ENCODE results near the gene LHFPL2.

The LHFPL2 gene

GRCh38 chr5:78540335-78541085, 108.1 kb downstream of the LHFPL2 start:
- no peak for FAIRE-seq

DNA sequence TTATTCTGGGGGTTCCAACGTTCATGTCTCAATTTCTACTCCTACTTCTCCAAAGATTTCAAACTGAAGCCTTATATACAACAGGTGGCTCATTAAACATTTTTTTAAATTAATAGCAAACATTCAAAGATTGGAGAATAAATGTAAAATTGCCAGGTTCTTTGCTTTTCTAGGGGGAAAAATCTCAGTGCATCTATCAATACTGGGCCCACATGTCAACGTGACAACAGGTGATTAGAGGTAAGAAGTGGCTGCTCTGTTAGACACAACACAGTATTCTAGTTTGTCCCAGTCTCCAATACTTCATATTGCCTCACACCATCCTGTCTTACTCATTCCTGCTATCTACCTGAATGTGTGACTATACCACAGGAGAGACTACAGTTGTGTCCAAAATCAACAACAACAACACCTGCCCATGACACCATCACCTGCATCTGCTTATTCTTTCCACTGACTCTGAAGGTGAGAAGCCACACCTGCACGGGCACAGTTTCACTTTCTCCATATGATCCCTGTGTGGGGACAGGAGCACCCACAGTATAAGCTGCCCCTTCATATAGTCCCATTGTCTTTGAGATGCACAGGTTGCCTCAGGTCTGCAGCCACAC, 110.2 kb downstream of the LHFPL2 start:
- FAIRE-seq = no peak

- no peak for FAIRE-seq
Measured at GRCh38 chr5:78537821-78538220, 110.8 kb downstream of the LHFPL2 start.

DNA sequence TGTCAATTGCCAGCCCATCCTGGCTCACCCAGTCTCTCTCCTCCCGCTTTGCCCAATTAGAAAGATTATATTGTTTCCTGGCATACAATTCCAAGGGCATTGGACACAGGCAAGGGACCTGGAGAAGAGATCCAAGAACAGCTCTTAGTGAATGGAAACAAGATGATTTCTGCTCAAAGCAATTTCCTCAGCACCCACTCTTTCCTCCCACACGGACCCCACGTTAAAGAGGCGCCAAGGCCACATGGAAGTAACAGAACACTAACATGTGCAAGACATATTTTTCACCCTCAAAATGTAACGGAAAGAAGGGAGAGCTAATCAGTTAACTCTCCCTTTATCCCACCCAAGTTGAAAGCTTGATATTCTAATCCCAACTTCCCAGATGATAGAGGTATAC, 111.2 kb downstream of the LHFPL2 start:
- FAIRE-seq = no peak

DNA sequence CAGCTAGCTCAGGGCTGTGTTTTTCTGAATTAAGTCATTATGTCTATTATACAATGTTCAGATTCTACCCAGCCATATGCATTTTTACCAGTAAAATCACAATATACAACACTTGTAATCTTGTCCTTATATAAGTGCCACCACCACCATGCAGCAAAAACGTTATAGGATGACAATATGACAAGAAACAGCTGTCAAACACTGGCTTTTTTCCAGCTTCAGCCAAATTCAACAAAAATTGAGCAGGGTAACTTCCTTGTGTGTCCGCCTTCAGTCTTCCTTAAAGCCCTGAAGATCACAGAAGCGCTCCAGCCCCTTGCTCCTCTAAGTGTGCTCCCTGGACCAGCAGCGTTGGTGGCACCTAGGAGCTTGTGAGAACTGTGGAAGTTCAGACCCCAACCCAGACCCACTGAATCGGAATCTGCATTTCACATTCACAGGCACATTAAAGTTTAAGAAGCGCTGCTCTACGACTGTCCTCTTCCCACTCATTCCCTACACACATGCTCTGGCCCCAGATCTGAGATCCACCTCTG, 111.8 kb downstream of the LHFPL2 start:
- no peak for FAIRE-seq

- no peak for FAIRE-seq
Measured at GRCh38 chr5:78534905-78535200, 113.7 kb downstream of the LHFPL2 start.

- FAIRE-seq = no peak
Measured at GRCh38 chr5:78534148-78534904, 114.2 kb downstream of the LHFPL2 start.

GRCh38 chr5:78533356-78533755, 115.2 kb downstream of the LHFPL2 start:
- FAIRE-seq = no peak

DNA sequence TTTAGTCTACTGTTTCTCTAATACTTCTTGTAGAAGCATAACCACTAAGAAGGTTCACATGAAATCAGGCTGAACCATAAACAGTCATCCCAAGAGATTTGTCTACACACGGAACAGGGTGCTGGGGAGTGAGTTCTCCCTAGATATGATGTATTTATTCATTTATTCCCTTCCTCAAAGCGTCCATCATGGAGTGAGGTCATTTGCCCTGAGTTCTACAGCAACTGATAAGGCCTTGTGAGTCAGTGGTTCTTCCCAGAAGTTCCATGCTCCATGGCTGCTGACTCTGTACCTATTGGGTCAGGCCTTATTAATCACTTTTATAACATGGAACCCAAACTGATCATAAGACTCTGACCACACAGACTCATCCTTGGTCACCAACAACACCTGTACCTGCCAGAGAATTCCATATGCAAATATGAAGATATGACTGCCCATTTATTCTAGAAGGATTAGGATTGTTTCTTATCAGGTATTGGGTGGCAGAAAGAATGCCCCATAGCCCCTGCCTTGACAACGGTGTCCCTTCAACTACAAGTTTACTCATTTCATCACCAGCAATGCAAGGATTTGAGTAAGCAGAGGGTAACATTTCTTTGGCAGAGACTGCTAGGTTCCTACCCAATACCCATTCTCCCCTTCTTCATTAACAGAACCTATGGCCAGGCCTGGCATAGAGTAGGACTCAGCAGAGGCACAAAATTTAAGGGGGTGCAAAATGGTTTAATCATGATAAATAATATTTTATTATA, 118.1 kb downstream of the LHFPL2 start:
- FAIRE-seq = no peak

DNA sequence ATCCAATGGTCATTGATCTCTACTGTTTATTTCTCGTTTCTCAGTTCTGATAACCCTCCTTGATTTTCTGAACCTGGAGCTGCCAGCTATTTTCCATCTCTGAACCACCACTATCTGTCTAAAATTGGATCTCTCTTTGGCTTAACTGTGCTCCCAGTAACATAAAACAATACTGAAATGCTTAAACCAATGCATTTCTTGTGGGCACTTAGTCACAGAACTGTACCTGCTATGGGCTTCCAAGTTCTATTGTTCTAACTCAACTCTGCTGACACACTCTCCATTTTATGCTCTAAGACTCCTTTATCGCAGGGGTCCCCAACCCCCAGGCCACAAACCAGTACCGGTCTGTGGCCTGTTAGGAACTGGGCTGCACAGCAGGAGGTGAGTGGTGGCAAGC, 120.6 kb downstream of the LHFPL2 start:
- no peak for FAIRE-seq

GRCh38 chr5:78527054-78527859, 121.3 kb downstream of the LHFPL2 start:
- no peak for FAIRE-seq

- FAIRE-seq = no peak
Measured at GRCh38 chr5:78526049-78526525, 122.5 kb downstream of the LHFPL2 start.

- FAIRE-seq = no peak
Measured at GRCh38 chr5:78523314-78524193, 125.0 kb downstream of the LHFPL2 start.

- no peak for FAIRE-seq
Measured at GRCh38 chr5:78522476-78523260, 125.9 kb downstream of the LHFPL2 start.

DNA sequence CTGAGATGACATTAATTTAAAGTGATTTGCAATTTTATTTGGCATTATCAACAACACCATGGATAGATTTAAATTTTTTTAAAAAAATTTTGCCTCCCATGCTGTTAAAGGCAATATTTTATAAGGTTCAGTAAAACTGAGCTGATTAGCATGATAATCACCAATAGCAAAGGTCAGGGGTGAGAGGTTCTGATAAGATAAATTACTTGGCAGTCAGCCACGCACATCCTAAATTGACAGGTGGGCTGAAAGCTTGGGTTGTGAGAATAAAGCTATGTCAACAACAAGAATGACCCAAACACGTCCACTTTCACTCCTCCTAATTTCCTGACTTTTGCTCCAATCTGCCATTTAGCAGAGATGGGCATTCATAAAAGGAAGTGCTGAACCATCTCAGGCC, 127.1 kb downstream of the LHFPL2 start:
- no peak for FAIRE-seq

DNA sequence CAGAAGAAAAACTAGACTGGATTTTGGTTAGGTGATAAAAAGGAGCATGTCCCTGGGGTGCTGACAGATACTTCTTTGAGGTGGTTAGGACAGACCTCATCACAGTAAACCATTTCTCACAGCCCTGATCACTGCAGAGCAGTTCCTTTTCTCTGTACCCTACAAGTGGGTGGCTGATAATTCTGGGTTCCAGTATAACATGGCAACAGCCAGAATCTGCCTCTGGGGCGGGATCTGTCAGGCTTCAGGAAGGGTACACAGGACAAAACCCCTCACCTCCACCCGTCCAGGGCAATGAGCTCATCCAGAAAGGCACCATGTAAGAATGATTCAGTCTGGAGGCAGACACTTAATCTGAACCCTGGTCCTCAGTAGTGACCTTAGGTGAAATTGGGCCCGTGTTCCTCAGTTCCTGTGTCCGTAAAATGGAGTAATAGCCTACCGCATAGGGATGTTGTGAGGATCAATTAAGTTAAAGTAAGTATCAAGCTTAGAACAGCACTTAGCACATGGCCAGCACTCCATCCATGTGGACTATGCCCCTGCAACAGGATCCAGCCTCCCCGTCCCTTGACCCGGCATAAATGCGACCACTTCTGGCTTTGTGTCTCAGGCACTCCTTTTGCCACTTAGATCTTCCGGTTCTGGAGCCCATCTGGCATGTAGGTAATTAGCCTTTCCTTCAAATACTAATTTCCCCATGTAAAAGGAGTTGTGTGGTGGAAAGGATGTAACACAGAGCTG, 129.2 kb downstream of the LHFPL2 start:
- FAIRE-seq = no peak

DNA sequence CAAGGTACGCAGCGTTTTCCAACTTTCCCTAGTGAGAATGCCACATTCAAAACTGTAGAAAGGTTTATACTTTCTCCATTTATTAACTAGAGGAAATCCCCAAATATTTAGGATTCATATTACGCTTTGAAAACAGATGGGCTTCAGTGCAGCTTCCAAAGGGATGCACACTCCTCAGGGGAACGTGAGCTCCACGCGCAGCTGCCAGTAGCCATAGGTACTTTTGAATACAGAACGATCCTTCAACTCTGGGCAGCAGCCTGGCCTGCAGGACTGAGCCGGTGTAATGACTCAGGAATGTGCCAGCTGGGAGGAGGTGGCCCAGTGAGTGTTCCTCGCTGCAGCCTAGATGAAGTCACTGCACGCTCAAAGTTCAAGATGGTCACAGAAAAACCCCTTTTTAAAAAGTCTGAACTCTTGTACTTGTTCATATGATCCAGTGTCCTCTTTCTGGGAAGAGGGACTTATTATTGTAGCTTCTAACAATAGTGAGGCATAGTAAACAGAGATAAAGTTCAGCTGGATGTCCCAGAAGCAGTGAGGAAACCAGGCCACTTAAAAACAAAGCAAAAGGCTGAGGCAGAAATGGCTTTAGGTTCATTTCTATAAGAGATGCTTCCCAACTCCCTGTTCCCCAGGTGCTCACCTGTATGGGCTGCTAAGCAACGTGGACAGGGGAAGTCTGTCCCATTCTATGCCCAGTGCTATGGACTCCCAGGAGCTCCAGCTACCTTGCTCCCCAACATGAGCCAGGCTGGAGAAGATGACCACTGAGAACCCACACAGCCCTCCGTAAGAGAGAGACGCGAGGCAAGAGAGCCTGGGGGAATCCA, 130.0 kb downstream of the LHFPL2 start:
- no peak for FAIRE-seq

DNA sequence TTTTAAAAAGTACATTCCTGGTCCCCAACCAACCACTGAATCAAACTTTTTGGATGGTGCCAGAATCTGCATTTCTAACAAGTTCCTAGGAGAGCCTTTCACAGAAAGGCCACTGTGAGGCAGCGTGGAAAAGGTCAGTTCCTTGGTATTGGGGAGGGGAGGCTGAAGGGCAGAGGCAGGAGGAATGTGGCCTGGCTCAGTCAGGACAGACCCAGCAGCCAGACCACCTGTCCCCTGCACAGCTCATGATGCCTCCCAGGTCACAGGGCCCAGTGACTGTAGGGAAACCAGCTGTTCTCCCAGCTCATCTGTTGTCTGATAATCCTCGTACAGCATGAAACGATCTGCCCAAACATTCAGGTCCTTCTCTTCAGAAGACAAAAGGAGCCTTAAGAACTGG, 132.9 kb downstream of the LHFPL2 start:
- FAIRE-seq = no peak
